NOMO-1 (cell line): ENCODE measurements around the gene TAF9.
A peak's percentile ranks its signal among the peaks of the same experiment; 100 is the strongest.
"Not testable (repeated sequence)": the region's sequence is repeated elsewhere in the genome, so short reads cannot be mapped to it uniquely, and the experiment has no call there.

Experiments
- DNase-seq, 2 experiments: peaks; one replicate each; lab custom pipeline; 2025; ENCODE audit not compliant: unreplicated experiment in 2 of 2; lab: John Stamatoyannopoulos, UW

TAF9 gene, protein sequence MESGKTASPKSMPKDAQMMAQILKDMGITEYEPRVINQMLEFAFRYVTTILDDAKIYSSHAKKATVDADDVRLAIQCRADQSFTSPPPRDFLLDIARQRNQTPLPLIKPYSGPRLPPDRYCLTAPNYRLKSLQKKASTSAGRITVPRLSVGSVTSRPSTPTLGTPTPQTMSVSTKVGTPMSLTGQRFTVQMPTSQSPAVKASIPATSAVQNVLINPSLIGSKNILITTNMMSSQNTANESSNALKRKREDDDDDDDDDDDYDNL

DNA sequence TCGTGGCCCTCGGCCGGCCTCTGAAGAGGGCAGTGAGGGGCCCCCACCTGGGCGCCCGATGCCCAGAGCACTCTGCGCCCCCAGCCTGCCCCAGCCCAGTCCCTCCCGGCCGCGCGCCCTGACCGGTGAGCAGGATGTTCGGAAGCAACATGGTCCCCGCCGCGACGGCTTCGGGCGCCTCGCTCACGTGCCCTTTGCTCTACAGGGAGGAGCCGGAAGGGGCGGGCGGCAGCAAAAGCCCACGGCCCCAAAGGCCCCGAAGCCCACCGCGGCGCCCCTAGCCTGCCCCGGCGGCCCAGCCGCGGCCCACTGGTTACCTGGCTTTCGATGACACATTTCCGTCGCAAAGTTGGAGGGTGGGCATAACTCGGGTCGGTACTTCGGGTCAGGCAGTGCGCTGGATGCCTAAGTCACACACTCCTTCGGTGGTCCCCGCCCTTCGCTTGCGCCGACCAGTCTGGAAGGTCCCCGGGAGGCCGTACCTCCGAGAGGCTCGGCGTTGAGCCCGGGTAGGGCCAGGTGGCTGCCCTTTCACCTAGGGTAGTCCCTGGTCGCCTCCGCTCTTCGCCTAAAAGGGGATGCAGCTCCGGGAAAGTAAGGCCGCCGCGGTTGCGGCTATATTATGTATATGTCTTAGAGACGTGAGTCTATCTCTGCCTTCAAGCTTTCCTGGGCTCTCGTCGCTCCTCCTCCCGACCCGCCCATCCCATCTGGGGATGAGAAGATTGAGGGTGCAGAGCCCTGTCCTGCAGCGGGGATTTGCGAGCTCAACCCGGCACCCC, at the start of gene TAF9, which contains the start of the genes AK6 and RAD17:
TSS of gene TAF9 (minus strand) at position 181 of the 782 bp plus-strand sequence. CDS start 3,783 bp downstream, outside the sequence.
TSS of gene AK6 (minus strand) at position 181 of the 782 bp plus-strand sequence. CDS start at position 151, 30 bp downstream.
TSS of gene RAD17 (plus strand) at position 479 of the 782 bp plus-strand sequence. CDS start 2,391 bp downstream, outside the sequence.
- DNase-seq = peak; percentile 92

DNA sequence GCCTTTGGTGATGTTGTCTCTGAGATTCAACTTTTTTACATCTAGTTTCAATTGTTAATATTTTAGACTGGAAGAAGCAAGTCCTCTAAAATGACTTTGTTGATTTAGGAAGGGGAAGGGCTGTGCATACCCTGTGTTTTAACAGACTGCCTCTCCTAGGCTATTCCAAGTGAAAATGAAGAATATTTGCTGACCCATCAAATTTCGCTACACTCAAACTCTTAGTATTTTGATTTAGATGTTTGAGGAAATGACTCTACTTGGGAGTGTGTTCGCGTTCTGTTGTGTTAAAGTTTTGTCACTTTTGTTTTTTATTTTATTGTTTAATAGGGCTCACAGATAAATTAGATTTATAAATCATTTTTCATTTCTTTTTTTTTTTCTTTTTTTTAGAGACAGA, 49.2 kb upstream of the TAF9 start:
- DNase-seq = no peak

DNA sequence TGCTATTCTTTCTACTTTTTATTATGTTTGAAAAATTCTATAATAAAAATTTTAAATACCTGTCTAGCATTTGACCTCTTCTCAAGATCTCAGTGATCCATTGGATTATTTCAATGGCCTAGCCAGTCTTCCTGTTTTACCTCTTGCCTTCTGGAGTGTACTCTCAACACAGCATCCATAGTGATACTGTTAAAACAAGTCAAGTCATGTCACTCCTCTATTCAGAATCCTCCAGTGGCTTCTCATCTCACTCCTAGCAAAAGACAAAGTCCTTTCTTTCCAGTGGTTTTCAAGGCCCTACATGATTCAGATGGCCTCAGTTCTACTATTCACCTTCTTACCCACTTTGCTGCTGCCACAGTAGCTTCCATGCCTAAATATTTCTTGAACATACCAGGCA, 47.4 kb upstream of the TAF9 start:
- no peak for DNase-seq

DNA sequence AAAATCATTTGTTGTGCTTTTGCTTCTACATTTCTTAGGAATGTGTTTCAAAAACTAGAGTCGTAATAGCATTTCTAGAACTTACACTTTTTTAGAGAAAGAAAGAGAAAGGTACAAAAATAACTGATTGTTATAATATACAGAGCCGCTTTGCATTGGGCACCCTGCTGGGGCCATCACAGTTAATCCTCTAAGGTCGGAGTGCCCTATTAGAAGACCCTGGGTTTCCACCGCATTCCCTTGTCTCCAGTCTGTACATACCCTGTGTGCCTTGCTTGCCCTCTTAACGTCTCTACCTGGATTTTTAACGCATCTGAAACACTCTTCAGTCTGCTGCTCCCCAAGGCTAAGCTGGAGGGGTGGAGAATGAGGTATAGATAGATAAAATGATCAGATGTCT, 46.9 kb upstream of the TAF9 start:
- no peak for DNase-seq

DNA sequence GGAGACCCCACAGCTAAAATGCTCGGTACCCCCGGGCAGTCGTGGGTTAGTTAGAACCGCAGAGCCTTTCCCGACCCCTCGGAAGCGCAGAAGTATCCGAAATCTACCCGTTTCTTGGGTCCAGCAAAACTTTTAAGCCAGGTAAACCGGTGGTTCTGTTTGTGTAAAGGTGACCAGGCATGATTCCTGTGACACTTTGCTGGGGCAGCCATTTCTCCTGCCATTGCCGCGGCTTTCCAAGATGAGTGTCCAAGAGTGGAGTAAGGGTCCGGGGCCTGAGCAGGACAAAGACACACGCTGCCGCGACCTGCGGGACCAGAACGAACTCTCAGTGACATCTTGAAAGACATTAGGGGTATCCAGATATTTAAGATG, 46.3 kb upstream of the TAF9 start:
- DNase-seq = no peak

DNA sequence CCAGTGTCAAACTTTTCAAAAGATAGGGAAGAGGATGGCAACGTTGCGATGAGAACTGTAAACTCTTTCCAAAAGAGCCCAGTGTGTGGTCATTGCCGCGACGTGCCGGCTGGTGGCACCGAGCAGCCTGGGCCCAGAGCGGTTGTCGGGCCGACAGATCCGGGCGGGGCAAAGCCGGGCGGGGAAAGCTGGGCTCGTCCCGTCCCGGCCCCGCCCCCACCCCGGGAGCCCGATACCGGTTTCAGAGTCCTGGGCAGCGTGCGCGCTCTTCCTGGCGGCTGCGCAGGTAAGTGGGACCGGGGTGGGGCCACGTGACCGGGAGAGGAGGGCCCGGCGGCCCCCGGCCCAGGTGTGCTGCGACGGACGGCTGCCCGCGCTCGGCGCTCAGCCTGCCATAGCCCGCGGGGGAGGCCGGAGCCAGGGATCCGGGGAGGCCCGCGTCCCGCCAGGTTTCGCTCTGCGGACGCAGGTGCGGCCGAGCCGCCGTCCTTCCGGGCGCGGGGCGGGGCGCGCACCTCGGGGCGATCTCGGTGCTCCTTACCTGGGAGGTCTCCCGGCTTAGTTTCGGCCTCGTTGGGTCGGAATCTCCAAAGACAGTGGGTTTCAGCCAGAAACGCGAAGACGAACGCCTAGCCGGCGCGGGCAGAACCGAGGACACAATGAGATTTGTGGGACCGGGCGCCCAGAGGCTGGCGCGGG, 45.7 kb upstream of the TAF9 start, which contains the start of gene MARVELD2:
TSS of gene MARVELD2 (plus strand) at position 232 of the 699 bp plus-strand sequence. CDS start 4,270 bp downstream, outside the sequence.
- DNase-seq = peak; percentile 40

DNA sequence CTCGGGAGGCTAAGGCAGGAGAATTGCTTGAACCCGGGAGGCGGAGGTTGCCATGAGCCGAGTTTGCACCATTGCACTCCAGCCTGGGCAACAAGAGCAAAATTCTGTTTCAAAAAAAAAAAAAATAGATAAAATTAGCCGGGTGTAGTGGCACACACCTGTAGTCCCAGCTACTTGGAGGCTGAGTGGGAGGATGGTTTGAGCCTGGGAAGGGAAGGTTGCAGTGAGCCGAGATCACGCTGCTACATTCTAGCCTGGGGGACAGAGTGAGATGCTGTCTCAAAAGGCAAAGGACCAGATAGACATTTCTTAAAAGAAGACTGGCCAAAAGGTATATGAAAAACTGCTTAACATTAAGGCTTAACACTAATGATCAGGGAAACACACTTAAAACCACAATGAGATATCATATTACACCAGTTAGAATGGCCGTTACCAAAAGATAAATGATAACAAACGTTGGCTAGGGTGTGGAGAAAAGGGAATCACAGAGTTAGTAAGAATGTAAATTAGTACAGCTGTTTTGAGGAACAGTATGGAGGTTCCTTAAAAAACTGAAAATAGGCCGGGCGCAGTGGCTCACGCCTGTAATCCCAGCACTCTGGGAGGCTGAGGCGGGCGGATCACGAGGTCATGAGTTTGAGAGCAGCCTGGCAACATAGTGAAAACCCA, 35.5 kb upstream of the TAF9 start:
- DNase-seq = no peak

DNA sequence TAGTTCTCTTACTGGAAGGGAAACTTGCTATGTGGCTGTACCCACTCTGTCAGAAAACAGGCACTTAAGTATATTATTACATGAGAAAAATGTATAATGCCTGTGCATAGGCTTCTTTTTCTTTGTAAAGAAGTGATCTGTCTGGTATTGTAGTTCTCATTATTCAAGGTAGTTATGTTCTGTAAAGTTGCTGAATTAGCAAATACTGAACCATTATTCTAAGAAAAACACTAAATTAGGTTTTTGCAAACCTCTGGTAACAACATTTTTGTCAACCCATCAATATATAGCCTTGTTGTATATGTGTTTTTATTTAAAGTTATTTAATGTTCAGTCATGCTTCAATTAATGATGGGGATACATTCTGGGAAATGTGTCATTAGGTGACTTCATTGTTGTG, 9.1 kb upstream of the TAF9 start:
- no peak for DNase-seq

DNA sequence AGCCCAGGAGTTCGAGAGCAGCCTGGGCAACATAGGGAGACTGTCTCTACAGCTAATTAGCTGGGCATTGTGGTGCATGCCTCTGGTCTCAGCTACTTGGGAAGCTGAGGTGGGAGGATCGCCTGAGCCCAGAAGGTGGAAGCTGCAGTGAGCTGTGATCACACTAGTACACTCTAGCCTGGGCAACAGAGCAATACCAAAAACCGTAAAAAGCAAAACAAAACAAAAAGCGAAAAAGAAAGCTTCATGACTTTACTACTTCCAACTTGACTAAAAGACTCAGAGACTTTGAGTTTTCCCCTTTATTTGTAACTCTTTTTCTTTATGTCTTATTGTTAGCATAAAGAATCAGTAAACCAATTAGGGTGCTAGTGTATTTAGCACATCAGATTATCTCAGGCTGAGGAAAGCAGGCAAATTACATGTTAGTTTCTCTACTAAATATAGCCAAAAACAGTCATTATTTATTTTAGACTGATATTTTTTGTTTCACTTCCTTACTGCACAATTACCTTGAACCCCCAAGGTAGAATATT, 5.7 kb upstream of the TAF9 start:
- DNase-seq = no peak

DNA sequence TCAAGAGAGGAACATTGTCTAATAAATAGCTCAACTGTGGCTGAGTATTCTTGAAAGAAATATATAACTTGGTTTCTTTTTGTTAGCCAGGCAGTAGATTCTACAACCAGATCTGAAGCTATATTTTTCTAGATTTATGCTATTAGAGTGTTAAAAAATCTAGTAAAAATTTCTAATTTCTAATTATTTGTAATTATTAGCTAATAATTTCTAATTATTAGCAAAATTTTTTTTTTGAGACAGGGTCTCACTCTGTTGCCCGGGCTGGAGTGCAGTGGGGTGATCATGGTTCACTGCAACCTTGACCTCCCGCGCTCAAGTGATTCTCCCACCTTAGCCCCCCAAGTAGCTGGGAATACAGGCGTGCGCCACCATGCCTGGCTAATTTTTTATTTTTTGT, 3.1 kb upstream of the TAF9 start:
- no peak for DNase-seq

DNA sequence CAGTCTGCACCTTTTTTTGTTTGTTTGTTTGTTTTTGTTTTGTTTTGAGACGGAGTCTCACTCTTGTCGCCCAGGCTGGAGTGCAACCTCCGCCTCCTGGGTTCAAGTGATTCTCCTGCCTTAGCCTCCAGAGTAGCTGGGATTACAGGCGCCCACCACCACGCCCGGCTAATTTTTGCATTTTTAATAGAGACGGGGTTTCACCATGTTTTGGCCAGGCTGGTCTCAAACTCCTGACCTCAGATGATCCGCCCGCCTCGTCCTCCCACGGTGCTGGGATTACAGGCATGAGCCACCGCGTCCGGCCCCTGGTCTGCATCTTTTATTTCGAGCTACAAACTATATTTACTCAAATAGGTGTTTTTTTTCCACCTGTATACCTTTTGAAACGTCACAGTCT, 1.0 kb upstream of the TAF9 start:
- DNase-seq = not testable (repeated sequence)

DNA sequence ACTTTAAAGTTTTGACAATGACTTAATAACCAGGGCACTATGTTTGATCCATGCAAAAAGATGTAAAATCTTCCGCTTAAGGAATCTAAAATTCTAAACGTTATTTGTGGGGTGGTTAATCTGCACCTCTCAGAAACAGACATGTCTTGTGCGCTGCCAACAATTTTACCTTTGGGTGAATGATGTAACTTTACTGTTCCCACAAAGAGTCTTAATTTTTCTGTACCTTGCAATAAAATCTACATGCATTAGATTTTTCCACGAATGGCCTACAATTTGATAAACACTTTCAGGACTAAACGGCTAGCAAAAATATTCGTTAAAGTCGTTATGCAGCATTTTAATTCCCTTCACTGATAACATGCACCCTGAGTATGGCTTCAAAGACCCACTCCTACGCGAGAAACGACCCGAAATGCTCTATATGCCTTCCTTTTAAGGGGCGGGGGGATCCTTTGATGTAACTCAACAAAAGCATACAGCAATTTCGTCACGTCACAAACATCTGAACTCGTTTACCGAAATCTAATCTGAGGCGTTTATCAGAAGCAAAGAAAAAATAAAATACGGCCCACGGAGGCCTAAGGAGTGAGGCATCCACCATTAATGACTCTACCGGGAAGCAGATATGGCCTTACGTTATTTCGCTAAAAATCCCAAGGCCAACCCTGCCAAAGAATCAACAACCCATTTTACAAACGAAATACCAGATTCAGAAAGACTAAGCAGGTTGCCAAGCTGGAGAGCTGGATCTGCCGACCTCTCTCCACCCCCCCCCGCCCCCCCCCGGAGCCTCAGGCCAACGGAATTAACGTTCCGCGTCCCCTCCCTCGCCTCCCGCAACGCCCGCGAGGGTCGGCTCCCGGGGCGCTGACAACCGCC, 621 bp downstream of the TAF9 start:
- peak in 1 of 2 experiments; percentile 43 for DNase-seq

DNA sequence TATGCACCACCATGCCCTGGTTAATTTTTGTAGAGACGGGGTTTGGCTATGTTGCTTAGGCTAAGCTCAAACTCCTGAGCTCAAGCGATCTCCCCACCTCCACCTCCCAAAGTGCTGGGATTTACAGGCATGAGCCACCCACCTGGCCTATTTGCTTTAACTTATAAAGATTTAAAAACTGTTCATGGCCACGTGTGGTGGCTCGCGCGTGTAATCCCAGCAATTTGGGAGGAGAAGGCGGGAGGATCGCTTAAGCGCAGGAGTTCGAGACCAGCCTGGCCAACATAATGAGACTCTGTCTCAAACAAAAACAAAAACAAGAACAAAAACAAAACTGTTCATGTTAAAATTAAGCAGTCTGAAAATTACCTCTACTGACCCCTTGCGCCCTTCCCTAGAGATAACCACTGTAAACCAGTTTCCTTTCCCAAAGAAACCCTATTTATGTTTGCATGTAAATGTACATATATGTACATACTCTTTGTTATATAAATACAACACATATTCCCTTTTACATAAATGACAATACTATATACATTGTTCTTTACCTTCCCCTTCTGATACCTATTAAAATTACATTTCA, 1.5 kb downstream of the TAF9 start:
- peak in 1 of 2 experiments; percentile 3 for DNase-seq

DNA sequence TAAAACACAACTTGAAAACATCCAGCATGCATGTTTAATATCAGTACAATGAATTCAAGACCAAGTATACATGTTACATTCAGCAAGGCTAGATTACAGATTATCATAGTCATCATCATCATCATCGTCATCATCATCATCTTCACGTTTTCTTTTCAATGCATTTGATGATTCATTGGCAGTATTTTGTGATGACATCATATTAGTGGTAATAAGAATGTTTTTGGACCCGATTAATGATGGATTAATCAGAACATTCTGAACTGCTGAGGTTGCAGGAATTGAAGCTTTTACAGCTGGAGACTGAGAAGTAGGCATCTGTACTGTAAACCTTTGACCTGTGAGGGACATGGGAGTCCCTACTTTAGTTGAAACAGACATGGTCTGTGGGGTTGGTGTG, 4.5 kb downstream of the TAF9 start:
- DNase-seq = no peak

DNA sequence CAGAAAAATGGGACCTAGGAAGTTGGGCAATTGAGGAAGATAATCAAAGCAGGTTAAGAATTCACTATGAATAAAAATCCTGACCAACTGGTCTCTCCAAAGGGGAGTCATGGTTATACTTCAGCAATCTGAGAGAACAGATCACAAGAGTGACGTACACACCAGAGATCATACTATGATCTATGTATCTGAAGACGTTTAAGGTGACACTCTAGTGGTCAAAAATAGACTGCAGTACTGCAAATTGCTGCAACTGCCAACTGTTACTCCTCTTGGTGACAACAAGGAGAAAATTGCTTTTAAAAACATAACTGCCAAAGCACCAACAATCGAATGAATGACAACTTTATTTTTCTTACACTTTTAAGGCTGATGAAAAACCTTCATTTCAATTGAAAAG, 4.9 kb downstream of the TAF9 start:
- peak in 1 of 2 experiments; percentile 20 for DNase-seq

DNA sequence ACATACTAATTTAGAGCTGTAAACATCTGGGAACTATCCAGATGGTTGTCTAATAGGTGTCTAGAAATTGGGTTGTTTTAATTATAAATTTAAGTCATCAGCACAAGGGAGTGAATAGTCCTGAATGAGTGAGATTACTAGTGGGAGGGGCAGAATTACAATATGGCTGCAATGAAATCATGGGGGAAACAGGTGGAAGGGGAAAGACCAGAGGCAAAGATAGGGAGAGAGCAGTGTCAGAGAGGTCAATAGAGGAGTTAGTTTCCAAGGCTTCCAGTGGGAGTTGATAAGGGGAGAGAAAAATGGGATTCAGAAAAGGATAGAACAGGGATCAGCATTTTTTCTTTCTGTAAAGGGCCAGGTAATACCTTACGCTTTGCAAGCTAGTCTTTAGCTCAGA, 8.9 kb downstream of the TAF9 start:
- DNase-seq = no peak

DNA sequence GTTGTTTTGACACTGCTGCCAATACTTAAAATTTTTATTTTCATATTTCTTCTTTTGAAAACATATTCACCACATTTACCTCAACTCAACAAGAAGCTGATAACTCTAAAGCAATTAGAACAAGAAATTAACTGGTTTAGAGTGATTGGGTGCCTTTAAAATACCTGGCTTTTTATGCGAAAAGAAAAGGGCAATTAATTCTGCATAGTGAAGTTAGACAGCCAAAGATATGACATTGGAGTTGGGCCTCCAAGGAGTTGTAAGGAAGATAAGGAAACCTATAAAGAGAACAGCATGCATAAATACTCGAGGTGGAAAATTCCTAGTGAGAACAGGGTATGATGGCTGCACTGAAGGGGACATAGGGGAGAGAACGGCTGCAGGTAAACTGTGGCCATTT, 9.6 kb downstream of the TAF9 start:
- DNase-seq = no peak

DNA sequence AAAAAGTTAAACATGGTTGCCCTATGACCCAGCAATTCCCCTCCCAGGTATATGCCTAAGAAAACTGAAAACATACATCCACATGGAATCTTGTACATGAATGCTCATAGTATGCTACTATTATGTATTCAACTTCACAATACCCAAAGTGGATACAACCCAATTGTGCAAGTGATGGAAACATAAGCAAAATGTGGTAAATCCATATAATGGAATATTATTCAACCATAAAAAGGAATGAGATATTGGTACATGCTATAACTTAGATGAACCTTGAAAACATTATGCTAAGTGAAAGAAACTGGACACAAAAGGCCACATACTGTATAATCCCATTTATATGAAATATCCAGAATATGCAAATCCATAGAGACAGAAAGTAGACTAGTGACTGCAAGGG, 18.7 kb downstream of the TAF9 start:
- DNase-seq = no peak

DNA sequence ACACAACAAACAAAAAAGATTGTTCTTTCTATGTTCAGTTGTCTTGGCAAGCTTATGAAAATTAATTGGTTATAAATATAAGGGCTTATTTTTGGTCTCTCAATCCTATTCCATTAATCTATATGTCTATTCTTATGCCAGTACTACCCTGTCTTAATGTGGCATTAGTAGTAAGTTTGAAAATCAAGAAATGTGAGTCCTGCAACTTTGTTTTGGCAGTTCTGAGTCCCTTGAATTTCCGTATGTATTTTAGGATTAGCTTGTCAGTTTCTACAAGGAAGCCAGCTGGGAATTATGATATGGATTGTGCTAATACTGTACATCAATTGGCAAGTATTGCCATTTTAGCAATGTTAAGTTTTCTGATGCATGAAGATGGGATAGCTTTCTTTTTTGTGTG, 26.2 kb downstream of the TAF9 start:
- no peak for DNase-seq
